ENCODE data around the gene IRX4.

IRX4 gene

DNA sequence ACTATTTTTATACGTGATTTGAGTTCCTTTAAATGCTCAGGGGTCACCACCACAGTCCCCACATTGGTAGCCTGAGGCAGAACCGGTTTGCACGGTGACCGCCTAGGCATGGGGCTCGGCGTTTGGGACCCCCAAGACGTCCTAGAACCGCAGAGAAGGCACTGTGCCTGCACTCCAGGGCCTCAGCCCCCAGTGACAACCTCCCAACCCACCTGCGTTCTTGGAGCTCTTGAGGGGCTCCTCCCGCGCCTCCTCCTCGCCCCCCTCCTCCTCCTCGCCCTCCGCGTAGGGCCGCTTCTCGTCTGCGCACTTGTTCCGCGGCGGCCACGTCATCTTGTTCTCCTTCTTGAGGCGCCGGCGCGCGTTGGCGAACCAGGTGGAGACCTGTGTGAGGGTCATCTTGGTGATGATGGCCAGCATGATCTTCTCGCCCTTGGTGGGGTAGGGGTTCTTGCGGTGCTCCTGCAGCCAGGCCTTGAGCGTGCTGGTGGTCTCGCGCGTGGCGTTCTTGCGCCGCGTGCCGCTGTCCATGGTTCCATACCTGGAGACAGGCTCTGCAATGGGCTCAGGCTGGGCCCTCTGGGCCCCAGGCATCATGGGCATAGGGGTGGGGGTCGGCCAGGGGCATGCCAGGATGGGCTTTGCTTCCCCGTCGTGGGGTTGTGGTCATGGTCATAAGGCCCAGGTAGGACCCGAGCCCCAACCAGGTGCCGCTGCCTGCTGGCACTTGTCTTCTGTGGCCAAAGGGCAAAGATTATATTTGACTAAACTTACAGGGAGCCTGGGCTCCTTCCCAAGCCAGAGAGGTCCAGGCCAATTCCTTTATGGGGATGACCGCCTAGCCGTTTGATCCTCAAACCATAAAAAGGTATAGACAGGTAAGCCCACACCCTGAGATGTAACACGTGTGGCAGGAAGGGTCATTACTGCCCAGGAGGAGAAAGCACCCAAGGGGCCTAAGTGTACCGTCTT is 3.1 kb downstream of the IRX4 start:
- H3K36me3 ChIP-seq (ENCODE audit: control insufficient read depth, insufficient read depth, low read length) = no peaks in the 10 kb centered on the region
- H3K9me3 ChIP-seq (ENCODE audit: control insufficient read depth, low read length) = no peaks in the 10 kb centered on the region
- no peak for DNase-seq
- no peak overlapping the region for H3K27ac ChIP-seq (ENCODE audit: insufficient read depth, low read length, poor library complexity, severe bottlenecking)
- no peak overlapping the region for H3K4me3 ChIP-seq (ENCODE audit: insufficient read depth, low read depth, low read length, poor library complexity, severe bottlenecking)
- peaks cover 32% of the 10 kb centered on the region for H3K4me1 ChIP-seq (ENCODE audit: control insufficient read depth, insufficient read depth, low read length, poor library complexity, severe bottlenecking)
- H3K27me3 ChIP-seq (replicated peaks; ENCODE audit: control insufficient read depth, insufficient read depth, low read length, poor library complexity, severe bottlenecking) = peaks cover 57% of the 10 kb centered on the region

DNA sequence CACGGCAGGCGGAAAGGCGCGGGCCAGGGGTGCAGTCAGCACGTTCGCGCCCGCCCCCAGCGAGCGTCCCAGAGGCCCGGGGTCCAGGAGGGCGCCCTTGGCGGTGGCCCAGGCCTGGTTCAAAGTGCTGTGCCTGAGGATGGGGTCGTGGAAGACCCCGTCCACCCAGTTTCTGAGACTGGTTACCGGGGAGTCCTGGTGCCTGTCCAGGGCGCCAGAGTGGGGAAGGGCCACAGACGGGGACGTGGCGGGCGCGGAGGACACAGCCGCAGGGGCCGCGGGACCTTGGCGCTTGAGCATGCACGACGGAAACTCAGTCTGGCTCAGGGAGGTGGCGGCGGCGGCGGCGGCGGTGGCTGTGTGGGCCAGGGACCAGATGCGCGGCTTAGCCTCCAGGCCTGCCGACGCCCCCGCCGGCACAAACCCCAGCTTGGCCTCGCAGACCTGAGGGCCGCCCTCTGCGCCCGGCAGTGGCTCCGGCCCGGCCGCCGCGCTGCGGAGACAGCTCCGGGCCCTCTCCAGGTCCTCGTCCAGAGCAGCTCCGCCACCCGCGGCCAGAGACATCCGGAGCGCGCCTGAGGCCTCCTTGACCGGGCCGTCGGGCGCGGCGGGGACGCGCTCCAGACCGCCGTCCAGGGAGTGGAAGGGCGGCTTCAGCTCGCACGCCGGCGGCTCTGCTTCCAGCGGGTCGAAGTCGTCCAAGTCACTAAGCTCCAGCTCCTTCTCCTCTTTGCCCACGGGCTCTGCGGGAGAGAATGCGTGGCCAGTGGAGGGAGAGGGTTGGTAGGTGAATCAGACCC is 4.5 kb downstream of the IRX4 start:
- no peak overlapping the region for H3K4me3 ChIP-seq (ENCODE audit: insufficient read depth, low read depth, low read length, poor library complexity, severe bottlenecking)
- H3K4me1 ChIP-seq (ENCODE audit: control insufficient read depth, insufficient read depth, low read length, poor library complexity, severe bottlenecking) = peaks cover 32% of the 10 kb centered on the region
- no peaks in the 10 kb centered on the region for H3K36me3 ChIP-seq (ENCODE audit: control insufficient read depth, insufficient read depth, low read length)
- H3K27me3 ChIP-seq (replicated peaks; ENCODE audit: control insufficient read depth, insufficient read depth, low read length, poor library complexity, severe bottlenecking) = peaks cover 59% of the 10 kb centered on the region
- DNase-seq = no peak
- no peaks in the 10 kb centered on the region for H3K9me3 ChIP-seq (ENCODE audit: control insufficient read depth, low read length)
- H3K27ac ChIP-seq (ENCODE audit: insufficient read depth, low read length, poor library complexity, severe bottlenecking) = no peak overlapping the region

DNA sequence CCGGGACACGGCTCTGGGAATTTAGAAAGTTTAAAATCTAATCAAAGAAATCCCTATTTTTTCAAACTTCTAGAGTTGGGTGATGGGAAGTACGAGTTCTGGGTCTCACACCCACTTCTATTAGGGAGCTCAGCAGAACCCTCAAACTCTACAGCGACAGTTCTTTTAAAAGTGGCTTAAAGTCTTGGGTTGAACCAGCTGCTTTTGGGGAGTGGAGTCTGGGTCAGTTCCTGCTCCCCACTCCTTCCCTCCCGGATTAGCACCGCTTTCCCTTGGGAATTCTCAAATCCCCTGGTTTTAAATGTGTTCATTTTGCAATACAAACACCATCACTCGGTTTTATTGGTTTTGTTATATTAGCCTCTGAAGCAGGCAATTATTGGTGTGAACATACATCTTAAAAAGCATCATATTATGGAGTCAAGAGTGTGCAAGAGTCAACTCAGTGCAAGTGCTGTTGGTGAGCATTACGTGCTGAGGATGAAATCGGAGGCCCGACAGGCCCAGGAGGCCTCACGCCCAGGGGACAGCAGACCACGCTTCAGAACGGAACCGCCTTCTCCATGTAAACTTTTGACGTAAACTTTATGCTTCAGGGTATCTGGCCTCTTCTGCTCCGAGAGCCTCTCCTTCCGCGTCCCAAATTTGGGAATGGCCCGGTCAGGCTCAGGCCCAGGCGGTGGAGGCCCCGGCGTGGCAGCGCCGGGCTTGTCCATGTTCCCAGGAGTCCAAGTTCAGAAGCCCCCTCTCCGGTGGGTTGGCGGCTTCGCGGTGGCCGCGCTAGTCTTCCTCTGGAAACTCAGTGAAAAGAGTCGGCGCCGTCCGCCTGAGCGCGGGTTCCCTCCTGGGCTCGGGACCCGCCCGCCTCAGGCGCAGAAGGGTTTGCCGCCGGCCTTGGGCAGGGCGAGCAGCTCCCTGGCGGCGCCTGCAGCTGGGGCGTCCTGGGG is 5.3 kb downstream of the IRX4 start:
- Histone ChIP-seq H3K27ac (ENCODE audit: insufficient read depth, low read length, poor library complexity, severe bottlenecking) (no peak overlapping the region), H3K27me3 (replicated peaks; ENCODE audit: control insufficient read depth, insufficient read depth, low read length, poor library complexity, severe bottlenecking) (peaks cover 56% of the 10 kb centered on the region), H3K9me3 (ENCODE audit: control insufficient read depth, low read length) (no peaks in the 10 kb centered on the region), H3K4me1 (ENCODE audit: control insufficient read depth, insufficient read depth, low read length, poor library complexity, severe bottlenecking) (peaks cover 25% of the 10 kb centered on the region), H3K4me3 (ENCODE audit: insufficient read depth, low read depth, low read length, poor library complexity, severe bottlenecking) (no peak overlapping the region), H3K36me3 (ENCODE audit: control insufficient read depth, insufficient read depth, low read length) (no peaks in the 10 kb centered on the region)
- no peak for DNase-seq

GRCh38 chr5:1876660-1877064 is 6.1 kb downstream of the IRX4 start:
- H3K4me3 ChIP-seq (ENCODE audit: insufficient read depth, low read depth, low read length, poor library complexity, severe bottlenecking) = no peak overlapping the region
- peaks cover 18% of the 10 kb centered on the region for H3K4me1 ChIP-seq (ENCODE audit: control insufficient read depth, insufficient read depth, low read length, poor library complexity, severe bottlenecking)
- H3K9me3 ChIP-seq (ENCODE audit: control insufficient read depth, low read length) = no peaks in the 10 kb centered on the region
- H3K36me3 ChIP-seq (ENCODE audit: control insufficient read depth, insufficient read depth, low read length) = no peaks in the 10 kb centered on the region
- peaks cover 49% of the 10 kb centered on the region for H3K27me3 ChIP-seq (replicated peaks; ENCODE audit: control insufficient read depth, insufficient read depth, low read length, poor library complexity, severe bottlenecking)
- DNase-seq = no peak
- H3K27ac ChIP-seq (ENCODE audit: insufficient read depth, low read length, poor library complexity, severe bottlenecking) = no peak overlapping the region

DNA sequence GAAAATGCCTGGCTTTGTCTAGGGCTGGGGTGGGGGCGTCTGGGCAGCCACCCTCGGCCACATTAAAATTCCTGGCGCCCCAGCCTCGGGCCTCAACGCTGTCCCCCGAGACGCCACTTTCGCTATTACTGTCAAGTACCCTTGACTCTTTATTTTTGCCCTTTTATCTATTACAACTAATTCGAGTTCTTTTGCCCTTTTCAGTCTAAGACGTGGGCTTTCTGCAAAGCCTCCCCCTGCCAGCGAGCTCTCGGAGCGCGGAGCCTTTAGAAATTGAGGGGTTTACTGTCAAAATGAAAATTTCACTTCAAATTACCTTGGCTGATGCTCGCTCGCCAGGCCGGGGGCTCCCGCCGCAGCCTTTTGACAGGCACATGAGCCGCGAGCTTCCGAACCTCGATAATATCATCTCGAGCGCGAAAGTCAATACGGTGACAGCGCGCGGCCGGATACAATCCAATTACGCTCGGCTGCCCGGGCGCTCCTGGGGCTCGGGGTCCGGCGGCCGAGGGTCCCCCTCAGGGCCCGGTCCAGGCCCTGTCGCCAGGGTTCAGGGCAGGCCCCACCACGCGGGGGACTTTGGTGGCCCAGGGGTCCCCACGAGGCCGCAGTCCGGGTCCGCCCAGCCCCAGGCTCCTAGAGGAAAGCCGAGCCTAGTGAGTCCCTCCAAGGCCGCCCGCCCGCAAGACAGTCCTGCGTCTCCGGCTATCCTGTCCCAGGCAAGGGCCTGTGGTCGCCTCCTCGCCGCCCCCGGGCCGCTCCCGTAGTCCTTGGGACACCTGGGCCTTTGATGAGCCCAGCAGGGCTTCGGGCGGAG is 6.7 kb downstream of the IRX4 start:
- H3K27me3 ChIP-seq (replicated peaks; ENCODE audit: control insufficient read depth, insufficient read depth, low read length, poor library complexity, severe bottlenecking) = peaks cover 47% of the 10 kb centered on the region
- peaks cover 17% of the 10 kb centered on the region for H3K4me1 ChIP-seq (ENCODE audit: control insufficient read depth, insufficient read depth, low read length, poor library complexity, severe bottlenecking)
- no peaks in the 10 kb centered on the region for H3K9me3 ChIP-seq (ENCODE audit: control insufficient read depth, low read length)
- DNase-seq = no peak
- no peak overlapping the region for H3K27ac ChIP-seq (ENCODE audit: insufficient read depth, low read length, poor library complexity, severe bottlenecking)
- H3K36me3 ChIP-seq (ENCODE audit: control insufficient read depth, insufficient read depth, low read length) = no peaks in the 10 kb centered on the region
- no peak overlapping the region for H3K4me3 ChIP-seq (ENCODE audit: insufficient read depth, low read depth, low read length, poor library complexity, severe bottlenecking)

DNA sequence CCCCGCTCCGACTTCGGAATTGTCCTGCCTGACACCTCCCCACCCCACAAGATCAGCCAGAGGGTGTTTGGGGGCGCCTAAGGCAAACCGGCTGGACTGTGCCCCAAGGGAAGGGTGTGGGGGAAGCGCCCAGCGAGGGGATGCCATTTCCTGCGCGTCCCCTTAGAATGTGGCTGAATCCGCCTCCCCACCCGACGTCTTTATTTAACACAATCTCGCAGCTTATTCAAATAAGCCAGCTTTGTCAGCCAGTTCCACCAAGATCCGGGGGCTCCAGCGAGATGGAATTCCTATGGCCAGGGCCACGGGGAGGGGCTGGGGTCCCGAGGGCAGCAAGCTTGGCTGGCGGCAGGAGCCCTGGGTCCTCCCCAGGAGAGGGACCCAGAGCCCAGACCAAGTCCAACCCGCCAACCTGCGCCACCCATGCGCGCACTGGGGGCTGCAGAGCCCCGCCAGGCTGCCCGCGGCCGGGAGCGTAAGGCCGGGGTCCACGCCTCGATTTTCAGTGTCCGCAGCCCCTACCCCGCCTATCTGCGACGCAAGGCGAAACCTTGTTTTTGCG is 7.4 kb downstream of the IRX4 start:
- H3K36me3 ChIP-seq (ENCODE audit: control insufficient read depth, insufficient read depth, low read length) = no peaks in the 10 kb centered on the region
- peaks cover 17% of the 10 kb centered on the region for H3K4me1 ChIP-seq (ENCODE audit: control insufficient read depth, insufficient read depth, low read length, poor library complexity, severe bottlenecking)
- no peak for DNase-seq
- H3K27ac ChIP-seq (ENCODE audit: insufficient read depth, low read length, poor library complexity, severe bottlenecking) = no peak overlapping the region
- H3K27me3 ChIP-seq (replicated peaks; ENCODE audit: control insufficient read depth, insufficient read depth, low read length, poor library complexity, severe bottlenecking) = peaks cover 43% of the 10 kb centered on the region
- H3K4me3 ChIP-seq (ENCODE audit: insufficient read depth, low read depth, low read length, poor library complexity, severe bottlenecking) = no peak overlapping the region
- H3K9me3 ChIP-seq (ENCODE audit: control insufficient read depth, low read length) = no peaks in the 10 kb centered on the region

GRCh38 chr5:1874771-1875220 is 7.9 kb downstream of the IRX4 start:
- Histone ChIP-seq H3K27ac (ENCODE audit: insufficient read depth, low read length, poor library complexity, severe bottlenecking) (no peak overlapping the region), H3K36me3 (ENCODE audit: control insufficient read depth, insufficient read depth, low read length) (no peaks in the 10 kb centered on the region), H3K4me1 (ENCODE audit: control insufficient read depth, insufficient read depth, low read length, poor library complexity, severe bottlenecking) (peaks cover 17% of the 10 kb centered on the region), H3K9me3 (ENCODE audit: control insufficient read depth, low read length) (no peaks in the 10 kb centered on the region), H3K27me3 (replicated peaks; ENCODE audit: control insufficient read depth, insufficient read depth, low read length, poor library complexity, severe bottlenecking) (peaks cover 38% of the 10 kb centered on the region), H3K4me3 (ENCODE audit: insufficient read depth, low read depth, low read length, poor library complexity, severe bottlenecking) (no peak overlapping the region)
- DNase-seq = no peak

- Histone ChIP-seq H3K9me3 (ENCODE audit: control insufficient read depth, low read length) (no peaks in the 10 kb centered on the region), H3K27me3 (replicated peaks; ENCODE audit: control insufficient read depth, insufficient read depth, low read length, poor library complexity, severe bottlenecking) (peaks cover 34% of the 10 kb centered on the region), H3K27ac (ENCODE audit: insufficient read depth, low read length, poor library complexity, severe bottlenecking) (no peak overlapping the region), H3K4me3 (ENCODE audit: insufficient read depth, low read depth, low read length, poor library complexity, severe bottlenecking) (no peak overlapping the region), H3K36me3 (ENCODE audit: control insufficient read depth, insufficient read depth, low read length) (no peaks in the 10 kb centered on the region), H3K4me1 (ENCODE audit: control insufficient read depth, insufficient read depth, low read length, poor library complexity, severe bottlenecking) (peaks cover 17% of the 10 kb centered on the region)
- DNase-seq = no peak
These were observed 8.4 kb downstream of the IRX4 start for GRCh38 chr5:1874348-1874747.
